ENCODE data around the gene PEX7.

DNA sequence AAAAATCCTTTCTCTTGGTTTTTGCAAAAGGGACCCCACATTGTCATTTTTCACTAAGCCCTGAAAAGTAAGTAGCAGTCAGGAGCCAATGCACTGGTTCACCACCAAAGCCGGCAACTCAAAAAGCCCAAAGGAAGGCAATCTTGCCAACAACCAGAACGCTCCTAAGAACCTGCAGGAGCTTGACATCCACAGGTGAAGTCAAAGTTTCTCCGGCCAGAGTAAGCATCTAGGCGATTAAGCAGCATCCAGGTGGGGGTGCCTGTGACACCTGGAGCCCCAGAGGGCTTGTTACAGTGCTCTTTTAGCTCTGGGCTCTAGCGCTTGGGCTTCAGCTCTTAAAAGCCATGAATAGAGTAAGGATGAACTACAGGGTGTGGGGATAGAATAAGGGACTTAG, 135.8 kb downstream of the PEX7 start:
- TF ChIP-seq, protein P1, sequence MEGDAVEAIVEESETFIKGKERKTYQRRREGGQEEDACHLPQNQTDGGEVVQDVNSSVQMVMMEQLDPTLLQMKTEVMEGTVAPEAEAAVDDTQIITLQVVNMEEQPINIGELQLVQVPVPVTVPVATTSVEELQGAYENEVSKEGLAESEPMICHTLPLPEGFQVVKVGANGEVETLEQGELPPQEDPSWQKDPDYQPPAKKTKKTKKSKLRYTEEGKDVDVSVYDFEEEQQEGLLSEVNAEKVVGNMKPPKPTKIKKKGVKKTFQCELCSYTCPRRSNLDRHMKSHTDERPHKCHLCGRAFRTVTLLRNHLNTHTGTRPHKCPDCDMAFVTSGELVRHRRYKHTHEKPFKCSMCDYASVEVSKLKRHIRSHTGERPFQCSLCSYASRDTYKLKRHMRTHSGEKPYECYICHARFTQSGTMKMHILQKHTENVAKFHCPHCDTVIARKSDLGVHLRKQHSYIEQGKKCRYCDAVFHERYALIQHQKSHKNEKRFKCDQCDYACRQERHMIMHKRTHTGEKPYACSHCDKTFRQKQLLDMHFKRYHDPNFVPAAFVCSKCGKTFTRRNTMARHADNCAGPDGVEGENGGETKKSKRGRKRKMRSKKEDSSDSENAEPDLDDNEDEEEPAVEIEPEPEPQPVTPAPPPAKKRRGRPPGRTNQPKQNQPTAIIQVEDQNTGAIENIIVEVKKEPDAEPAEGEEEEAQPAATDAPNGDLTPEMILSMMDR (IDR thresholded peaks at IDR 0.05), result no peak
- TF ChIP-seq POLR2AphosphoS5 (IDR thresholded peaks at IDR 0.05) (no peak), POLR2A (IDR thresholded peaks at IDR 0.05) (no peak), EP300 (IDR thresholded peaks at IDR 0.05) (no peak)
